GM23248 (cell line): ENCODE results near the gene ZBTB43.

Source experiments
- EZH2 ChIP-seq: fragments of 200-600 bp; sonication (generic); IDR thresholded peaks from 2 replicates; pipeline ENCODE4 v1.6.1; 2018; ENCODE audit warnings: antibody characterized with exemption, mild to moderate bottlenecking; ENCODE audit not compliant: insufficient read depth, poor library complexity, severe bottlenecking
- EZH2phosphoT487 ChIP-seq: fragments of 200-600 bp; sonication (generic); IDR thresholded peaks from 2 replicates; pipeline ENCODE4 v1.6.1; 2018; ENCODE audit warnings: antibody characterized with exemption, moderate library complexity, mild to moderate bottlenecking, low read depth; ENCODE audit not compliant: insufficient read depth

GRCh38 chr9:126834672-126835071 lies 29.8 kb downstream of the ZBTB43 start:
- TF ChIP-seq EZH2 (no peak), EZH2phosphoT487 (no peak)
